NCI-H748 (cell line): Measurements from ENCODE around the gene TTC34.

Experiments
- DNase-seq: peaks from one replicate; lab custom pipeline; 2025; ENCODE audit not compliant: unreplicated experiment; lab: John Stamatoyannopoulos, UW

The TTC34 gene

DNA sequence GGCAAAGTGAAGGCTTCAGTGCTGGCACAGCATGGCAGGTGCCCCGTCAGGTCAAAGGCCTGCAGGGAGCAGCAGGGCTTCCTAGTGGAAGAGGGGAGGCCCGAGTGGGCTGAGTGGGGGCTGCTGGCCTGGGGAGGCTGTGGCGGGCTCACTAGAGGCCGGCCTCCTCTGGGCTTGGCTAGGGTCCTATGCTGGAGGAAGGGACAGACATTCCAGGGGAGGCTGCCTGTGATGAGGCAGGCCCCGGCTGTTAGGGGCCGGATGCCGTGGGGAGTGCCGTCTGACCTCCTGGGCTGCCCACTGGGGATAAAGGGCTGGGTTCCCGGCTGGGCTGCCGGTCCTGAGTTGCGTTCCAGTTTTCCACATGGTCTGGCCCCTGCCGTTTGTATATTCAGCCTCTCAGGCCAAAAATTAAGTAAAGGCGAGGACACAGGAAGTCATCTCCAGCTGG, 193.8 kb downstream of the TTC34 start:
- no peak for DNase-seq

DNA sequence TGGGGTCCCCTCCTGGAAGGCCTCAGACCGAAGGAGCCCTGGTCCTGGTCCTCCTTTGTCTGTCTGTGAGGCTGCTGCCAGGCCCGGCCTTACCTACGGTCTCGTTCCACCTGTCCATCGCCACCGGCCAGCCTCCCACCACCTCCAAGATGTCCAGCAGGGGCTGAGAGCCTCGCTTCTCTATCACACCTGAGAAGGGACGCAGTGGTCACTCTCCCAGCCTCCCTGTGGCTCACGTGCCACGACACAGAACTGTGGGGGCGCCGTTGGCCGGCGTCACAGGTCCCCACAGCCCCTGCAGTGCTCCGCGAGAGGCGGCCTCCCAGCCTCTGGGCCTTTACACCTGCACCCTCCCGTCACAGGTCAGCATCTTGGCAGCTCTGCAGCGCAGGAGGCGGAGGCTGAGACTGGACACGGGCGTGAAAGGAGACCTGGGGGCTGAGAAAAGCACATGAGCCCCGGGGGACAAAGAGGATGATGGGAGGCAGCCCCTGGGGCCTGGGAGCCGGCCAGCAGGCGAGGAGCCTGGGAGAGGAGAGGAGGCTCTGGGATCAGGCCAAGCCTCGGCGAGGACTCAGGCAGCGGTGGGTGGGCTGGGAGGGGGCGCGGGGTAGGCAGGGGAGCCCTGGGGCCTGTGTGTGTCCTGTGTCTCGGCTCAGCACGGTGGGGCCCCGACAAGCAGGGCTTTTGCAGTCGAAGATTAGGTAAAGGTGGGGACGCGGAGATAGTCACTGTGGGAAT, 194.4 kb downstream of the TTC34 start:
- no peak for DNase-seq

DNA sequence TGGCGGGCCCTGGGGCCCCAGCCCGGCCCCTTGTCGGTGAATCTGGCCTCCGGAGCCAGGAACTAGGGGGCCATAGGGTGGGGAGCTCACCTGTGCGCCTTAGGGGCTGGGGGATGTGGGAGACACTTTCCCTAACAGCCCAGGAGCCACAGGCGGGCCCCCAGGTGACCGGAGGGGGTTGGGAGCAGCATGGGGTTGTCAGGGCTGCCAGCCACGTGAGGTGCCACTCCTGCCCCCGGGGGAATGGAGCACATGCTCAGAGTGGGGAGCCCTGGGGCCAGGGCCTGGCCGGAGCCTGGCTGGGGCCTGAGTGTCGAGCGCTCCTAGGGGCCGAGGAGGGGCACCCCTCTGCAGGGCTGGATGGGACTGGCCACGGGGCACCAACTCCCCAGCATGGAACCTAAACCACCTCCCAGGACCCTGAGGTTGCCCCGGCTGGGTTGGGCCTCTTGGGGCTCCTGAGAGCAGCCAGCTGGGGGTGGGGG, 195.1 kb downstream of the TTC34 start:
- DNase-seq, result no peak

DNA sequence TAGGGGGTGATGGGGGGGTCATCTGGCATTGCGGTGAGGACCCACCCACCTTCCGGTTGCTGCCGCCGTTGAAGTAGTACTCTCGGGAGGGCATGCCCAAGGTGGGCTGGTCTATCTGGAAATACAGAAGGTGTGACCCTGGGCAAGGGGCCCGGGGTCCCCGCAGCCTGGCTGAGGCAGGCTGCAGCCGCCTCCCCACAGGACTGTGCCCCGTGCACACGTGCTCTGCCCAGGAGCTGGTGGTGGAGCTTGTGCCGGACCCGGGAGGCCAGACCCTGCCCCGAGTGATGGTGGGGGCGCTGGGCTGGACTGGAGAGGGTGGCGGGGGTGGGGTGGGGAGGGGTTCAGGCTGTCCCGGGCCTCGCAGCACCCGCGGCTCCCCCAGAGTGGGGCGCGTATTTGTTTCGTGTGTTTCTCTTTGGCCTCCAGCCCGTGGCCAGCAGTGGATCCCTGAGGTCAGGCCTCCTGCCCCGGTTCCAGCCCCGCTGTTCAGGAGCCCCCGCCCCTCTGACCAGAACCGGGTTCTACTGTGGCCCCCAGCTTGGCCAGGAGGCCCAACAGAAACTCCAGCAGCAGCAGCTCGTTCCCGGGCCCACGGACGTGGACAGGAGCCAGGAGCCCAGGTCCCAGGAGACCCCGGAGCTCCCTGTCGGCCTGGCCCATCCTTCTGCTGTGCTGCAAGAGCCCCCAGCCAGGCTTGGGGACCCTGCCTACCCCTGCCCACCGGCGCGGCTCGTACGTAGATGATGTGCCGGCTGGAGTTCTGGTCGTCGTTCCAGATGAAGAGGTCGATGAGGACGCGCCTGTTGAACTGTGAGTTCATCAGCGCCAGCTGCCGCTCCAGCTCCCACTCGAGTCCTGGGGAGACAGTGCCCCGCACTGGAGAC, 195.7 kb downstream of the TTC34 start:
- no peak for DNase-seq

DNA sequence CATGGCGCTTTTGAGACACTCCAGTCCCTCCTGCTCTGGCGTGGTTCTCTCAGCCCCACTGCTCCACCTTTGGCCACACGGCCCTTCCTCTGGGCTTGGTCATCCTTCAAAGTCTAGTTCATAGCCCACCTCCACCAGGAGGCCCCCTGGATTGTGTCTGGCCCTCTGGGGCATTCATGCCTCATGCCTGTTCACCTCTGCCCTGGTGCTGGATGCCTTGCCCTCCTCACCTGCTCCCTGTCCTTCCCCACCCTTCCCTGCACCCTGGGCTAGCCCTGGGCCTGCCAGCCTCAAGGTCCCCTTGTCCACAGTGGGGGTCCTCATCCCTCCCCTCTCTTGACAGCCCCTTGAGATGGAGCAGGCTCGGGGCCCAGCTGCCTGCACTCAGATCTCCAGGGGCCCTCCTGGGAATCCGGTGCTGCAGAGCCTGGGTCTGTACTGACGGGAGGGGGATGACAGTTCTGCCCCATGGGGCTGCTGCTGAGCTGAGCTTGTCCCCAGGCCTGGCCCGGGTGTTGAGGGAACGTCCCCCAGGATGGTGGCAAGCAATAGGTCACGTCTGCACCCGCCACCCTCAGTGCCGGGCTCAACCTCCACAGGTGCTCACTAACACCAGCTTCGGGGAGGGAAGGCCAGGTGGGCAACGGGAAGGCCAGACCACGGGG, 196.5 kb downstream of the TTC34 start:
- DNase-seq, result no peak

DNA sequence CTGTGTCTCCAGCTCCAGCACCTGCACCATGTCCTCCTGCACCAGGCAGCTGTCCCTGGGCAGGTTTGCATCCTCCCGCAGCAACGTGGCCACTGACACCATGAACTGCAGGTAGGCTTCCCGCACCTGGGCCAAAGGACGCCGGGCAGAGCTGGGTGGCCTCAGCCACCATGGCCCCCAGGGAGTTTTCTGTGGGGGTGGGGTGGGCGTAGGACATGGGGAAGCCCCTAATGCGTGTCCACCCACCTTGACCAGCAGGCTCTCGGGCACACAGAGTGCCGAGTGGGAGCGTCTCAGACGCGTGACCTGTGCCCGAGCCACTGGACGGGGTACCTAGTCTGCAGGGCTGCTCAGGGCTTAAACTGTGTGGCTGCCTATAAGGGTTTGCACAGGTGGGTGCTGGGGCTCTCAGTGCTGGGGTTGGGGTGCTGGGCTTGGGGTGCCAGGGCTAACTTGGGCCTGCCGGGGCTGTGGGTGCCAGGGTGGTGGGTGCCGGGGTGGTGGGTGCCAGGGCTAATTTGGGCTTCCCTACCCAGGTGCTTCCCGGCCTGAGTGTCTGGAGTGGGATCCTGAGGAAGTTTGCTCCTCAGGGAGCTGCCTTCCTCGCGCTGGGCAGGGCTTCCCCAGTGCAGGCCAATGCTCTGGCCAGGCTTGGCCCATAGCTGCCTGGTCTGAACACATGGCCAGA, 197.2 kb downstream of the TTC34 start:
- no peak for DNase-seq

DNA sequence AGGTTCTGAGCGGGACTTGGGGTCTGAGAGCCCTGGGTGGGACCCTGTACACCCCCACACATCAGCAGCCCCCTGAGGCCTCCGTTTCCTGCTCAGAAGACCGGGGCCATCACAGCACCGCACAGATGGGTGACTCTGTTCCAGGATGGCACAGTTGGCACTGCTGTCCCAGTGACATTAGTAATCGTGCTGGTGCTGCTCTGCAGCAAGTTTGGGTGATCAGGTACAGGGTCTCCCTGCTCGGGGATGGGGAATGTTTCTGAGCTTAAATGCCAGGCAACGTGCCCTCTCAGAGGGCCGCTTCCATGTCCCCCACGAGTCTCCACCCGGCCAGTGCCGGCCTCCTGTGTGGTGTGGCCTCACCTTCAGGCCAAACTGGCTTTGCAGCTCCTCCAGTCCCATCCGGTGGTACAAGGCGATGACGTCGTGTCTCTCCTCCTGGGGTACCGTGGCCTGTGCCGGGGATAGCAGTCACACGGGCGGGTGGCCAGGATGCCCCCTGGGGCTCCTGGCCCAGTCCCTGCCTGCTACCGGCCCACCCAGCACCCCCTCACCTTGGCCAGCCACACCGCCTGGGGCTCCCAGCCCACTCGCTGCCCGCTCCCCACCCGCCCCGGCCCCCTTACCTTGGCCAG, 197.9 kb downstream of the TTC34 start:
- no peak for DNase-seq

DNA sequence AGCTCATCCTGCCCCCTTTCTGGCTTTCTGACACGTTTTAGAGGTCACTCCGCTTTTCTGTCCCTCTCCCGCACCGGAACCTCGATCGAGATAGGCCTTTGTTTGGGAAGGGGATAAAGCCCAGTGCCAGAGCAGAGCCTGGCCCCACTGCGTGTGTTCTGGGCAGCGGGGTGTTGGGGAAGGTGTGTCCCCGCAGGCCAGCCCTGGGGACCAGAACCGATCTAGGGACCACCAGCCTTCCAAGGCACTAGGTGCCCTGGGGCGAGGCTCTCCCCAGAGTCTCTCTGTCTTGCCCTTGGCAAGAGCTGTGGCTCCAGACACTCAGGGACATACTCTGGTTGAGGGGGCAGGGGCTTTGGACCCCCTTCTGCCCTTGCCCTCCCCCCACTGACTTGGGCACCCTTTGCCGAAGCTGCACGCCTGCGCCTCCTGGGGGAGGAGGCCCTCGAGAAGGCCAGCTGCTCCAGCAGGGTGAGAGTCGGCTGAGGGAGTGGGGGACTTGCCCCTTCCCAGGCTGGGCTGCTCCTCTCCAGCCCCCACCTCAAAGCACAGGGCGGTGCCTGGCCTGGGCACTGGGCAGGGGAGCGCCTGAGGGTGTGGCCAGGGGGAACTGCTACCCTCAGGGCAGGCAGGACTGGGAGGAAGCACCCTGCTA, 198.5 kb downstream of the TTC34 start:
- no peak for DNase-seq

DNA sequence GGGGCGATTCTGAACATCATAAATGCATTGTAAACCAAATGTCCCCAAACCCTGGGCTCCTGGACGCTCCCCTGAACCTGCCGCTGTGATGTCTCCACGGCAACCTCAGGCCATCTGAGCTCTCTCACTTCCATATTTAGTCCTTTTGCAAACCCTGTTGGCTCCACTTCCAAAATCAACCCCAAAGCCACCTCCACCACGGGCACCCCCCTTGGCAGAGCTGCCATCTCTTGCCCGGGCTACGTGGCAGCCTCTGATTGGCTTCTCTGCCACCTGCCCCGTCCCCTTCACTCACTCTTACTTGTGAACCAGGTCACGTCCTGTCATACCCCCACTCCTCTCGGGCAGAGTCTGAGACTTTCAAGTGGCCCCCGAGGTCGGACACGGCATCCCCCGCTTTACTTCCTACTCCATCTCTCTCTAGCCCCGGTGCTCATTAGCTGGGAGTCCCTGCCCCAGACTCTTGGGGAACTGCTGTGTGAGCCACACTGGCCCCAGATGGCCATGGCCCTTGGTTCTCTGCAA, 199.1 kb downstream of the TTC34 start:
- no peak for DNase-seq

DNA sequence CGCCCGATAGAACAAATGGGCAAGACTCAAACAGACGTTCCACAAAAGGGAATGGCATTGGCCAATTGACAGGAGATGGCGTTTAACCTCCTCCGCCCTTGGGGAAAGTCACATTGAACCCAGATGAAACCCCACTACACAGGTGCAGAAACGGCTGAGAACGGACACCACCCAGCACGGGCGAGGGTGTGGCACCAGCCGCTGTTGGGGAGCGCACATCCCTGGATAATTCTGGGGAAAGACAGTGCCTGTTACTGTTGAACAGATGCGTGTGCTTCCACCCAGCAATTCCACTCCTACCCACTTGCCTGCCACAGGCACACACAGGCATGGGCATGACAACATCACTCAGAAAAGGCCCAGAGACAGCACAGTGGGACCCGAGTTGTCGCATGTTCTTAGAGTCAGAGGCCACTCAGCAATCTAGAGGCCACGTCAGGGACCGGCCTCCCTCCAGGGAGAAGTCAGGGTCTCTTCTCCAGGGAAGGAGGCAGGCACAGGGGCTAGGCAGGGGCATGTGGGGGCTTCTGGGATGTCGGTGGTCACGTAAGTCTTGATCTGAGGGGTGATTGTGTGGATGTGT, 199.7 kb downstream of the TTC34 start:
- no peak for DNase-seq

DNA sequence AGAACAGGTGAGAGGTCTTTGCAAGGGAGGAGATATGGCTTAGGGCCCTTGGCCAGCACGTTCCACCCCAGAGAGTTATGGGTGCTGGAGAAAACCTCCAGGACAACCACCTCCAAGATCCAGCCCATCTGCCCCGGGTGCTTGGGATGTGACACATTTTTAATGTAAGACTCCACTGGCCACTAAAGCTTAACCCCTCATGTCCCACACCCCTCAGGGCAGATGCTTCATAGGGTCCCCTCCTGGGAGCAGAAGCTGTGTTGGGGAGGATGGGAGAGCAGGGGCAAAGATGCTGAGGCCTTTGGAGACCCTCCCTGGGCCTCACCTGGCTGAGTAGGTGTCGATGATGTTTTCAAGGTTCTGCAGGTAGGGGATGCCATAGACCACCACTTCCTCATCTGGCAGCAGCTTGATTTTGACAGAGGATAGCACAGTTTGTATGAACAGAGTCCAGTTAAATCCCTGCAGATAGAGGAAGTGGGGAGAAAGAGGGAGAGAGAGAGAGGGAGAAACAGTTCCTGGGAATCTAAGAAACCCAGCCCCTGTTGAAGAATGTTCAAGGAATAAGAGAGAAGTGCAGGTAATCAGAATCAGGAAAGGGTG, 203.1 kb downstream of the TTC34 start:
- no peak for DNase-seq

DNA sequence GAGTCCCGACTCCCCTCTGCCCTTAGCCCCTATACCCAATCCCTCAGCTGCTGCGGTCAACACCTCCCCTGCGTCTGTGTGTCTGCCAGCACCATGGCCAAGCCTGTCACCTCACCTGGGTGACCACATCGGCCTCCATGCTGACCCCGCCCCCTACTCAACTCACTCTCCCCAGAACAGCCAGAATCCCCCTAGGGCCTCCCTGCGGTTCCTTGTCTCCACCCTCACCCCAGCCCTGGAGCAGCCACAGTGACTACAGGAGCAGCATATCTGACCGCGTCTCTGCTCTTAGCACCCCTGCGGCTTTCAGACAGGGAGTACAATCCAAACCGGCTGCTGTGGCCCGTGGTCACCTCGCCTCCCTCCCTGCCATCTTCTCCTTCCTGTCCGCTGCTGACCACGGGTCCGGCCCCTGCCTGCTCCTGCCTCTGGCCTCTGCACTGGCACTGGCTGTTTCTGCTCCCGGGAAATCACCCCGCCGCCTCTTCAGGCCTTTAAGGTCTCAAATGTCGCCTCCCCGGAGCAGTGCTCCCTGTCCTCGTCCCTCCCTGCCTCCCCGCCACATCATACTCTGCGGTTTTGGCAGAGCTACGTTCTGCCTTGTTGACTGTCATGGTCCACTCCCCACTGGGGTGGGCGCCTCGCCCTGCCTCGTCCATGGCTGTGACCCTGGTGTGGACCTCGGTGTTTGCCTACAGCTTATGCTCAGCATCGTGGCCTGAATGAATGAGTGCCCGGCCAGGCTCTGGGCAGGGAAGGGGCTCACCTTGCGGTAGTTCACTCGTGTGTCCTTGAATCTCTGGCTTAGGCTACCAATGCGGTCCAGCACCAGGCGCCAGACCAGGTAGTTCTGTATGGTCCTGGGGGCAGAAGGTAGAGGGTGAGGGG, 203.8 kb downstream of the TTC34 start:
- no peak for DNase-seq

DNA sequence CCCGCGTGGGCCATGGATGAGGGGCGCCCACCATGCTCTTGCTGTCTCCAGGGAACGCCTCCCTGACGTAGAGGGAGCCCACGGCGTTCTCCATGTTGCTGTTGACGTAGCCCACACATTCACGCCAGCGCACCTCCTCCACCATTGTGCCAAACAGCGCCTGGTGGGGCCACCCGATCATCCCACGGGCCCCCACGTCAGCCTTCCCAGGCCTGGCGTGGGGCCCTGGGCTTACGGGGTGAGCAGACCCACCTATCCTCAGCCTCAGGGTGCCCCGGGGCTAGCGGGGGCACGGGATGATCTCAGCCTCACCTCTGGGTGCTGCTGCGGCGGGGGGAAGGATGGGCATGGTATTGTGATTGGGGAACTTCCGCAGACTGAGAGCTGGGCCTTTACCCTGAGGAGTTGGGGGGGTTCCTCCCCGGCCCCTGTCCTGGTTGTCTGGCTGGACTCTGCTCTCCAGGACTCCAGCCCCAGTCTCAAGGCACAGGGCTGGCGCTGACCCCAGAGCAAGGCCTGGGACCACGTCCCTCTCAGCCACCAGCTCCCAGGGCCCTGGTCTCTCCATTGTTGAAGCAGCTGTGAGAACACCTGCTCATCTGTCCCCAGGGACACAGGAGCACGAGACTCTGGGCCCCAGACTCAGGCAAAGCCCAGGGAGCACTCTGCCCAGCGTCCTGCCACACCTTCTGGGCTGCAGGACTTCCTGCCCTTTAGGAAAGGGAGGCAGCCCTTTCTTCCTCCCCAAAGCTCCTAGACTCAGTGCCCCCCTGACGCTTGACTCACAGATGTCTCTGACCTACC, 204.8 kb downstream of the TTC34 start:
- DNase-seq, result no peak

DNA sequence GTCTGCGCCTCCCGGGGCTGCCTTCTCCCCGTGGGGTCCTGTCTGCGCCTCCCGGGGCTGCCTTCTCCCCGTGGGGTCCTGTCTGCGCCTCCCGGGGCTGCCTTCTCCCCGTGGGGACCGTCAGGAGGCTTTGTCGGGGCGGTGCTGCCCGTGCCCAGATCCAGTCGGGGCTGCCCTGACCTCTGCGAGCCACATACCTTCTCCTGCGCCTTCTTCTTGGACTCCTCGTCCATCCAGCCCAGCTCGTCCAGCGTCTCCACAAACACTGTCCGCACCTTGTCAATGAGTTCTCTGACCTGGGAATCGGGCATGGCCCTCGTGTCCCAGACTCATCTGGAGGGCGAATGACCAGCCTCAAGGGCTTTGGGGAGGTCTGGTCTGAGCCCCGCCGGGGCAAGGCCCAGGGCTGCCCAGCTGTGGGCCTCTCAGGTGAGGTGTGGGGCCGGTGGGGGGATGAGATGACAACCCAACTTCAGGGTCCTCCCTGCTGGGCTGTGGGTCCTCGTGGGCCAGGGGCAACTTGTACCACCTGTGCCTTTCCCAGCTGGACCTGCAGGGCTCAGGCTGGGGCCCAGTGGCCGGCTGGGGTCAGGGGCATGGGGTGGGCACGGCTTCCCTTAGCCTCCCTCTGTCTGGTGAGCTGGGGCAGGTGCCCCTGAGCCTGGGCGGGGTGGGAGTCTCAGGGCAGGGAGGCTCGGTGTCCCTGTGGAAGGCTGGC, 205.5 kb downstream of the TTC34 start:
- DNase-seq, result no peak

DNA sequence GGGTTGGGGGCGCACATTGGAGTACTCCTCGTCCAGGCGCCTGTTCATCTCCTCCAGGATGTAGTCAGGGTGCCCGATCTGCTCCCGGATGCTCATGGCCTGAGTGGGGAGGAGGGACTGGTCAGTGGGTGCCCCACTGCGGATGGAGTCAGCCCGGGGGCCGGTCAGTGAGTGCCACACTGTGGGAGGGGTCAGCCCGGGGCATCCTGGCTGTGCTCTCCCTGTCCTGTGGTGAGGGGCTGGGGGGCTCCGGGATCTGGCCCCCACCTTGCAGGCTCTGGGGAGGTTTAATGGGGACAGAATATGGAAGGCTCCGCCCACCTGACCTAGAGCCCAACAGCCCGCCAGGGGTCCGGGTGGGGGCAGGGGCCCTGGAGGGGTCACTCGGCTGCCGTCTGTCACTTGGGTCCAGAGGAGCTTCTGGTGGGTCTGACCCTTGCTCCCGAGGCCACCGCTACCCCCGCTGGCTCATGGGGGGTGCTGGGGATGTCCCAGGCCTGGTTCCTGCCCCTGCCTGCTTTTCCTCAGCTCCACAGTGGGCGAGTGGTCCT, 206.2 kb downstream of the TTC34 start:
- no peak for DNase-seq

DNA sequence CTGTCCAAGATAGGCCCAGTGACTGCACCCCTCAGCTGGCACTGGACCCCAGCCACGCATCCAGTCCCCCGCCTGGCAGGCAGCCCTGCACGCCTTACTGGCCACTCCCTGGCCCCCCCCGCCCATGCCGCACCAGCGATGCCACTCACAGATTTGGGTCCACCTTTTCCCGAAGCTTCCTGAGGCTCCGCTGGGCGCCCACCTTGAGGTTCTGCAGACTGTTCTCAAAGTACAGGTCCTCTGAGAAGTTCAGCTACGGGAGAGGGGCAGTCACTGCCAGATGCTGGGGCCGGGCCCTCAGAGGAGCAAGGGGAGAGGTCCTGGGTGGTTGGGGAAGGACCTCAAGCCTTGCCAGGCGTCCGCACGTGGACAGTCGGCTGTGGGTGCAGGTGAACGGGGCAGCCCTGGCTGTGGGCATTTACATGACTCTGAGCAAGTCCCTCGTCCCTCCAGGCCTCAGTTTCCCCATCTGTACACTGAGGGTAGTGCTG, 206.8 kb downstream of the TTC34 start:
- no peak for DNase-seq
